Neural cell (in vitro differentiated cells): Measurements from ENCODE around the gene EYA4. TPM values are rescaled to one million over a fixed set of nuclear protein-coding genes. Genes with fewer than 3 reads are reported as not detected.

Source experiments
- H2AFZ ChIP-seq: fragments of 200-600, 300-800 bp; sonication (generic), shearing (Covaris generic); 2 replicates; pipeline ENCODE4 v1.6.0; 2014; ENCODE audit warnings: low read depth, mild to moderate bottlenecking, antibody characterized with exemption, low read length, moderate library complexity
- H3F3A ChIP-seq: fragments of 200-600 bp; shearing (Covaris generic); 2 replicates; pipeline ENCODE4 v1.6.1; 2016; ENCODE audit warnings: mild to moderate bottlenecking, moderate library complexity, mixed read lengths, antibody characterized with exemption, low read length; ENCODE audit not compliant: insufficient read depth, poor library complexity, severe bottlenecking
- H3K27ac ChIP-seq: fragments of 200-600, 300-800 bp; sonication (generic), shearing (Covaris generic); 2 replicates; pipeline ENCODE4 v1.5.1; 2014; ENCODE audit warnings: mild to moderate bottlenecking, low read length, moderate library complexity
- H3K27me3 ChIP-seq: fragments of 300-800, 200-600 bp; sonication (generic), shearing (Covaris generic); 2 replicates; pipeline ENCODE4 v1.6.0; 2014; ENCODE audit warnings: mild to moderate bottlenecking, low read depth, low read length, moderate library complexity; ENCODE audit not compliant: insufficient read depth
- H3K36me3 ChIP-seq: fragments of 300-800, 200-600 bp; sonication (generic), shearing (Covaris generic); 2 replicates; pipeline ENCODE4 v1.5.1; 2014; ENCODE audit warnings: mild to moderate bottlenecking, antibody characterized with exemption, low read length, moderate library complexity; ENCODE audit not compliant: insufficient read depth
- H3K4me2 ChIP-seq: fragments of 300-800, 200-600 bp; sonication (generic), shearing (Covaris generic); 2 replicates; pipeline ENCODE4 v1.6.0; 2014; ENCODE audit warnings: mild to moderate bottlenecking, low read length
- H3K4me3 ChIP-seq: fragments of 300-800, 200-600 bp; sonication (generic), shearing (Covaris generic); 2 replicates; pipeline ENCODE4 v1.5.1; 2014; ENCODE audit warnings: mild to moderate bottlenecking, low read length, moderate library complexity
- H3K79me2 ChIP-seq: fragments of 200-600 bp; shearing (Covaris generic); replicated peaks from 2 replicates; pipeline ENCODE4 v1.6.0; 2014; ENCODE audit warnings: mild to moderate bottlenecking, low read length, moderate library complexity; ENCODE audit not compliant: insufficient read depth
- H3K9ac ChIP-seq: fragments of 300-800, 200-600 bp; sonication (generic), shearing (Covaris generic); 2 replicates; pipeline ENCODE4 v1.6.1; 2016; ENCODE audit warnings: mild to moderate bottlenecking, low read length, mixed read lengths
- H3K9me2 ChIP-seq: fragments of 200-600 bp; shearing (Covaris generic); 2 replicates; pipeline ENCODE4 v1.6.1; 2016; ENCODE audit warnings: mild to moderate bottlenecking, low read length, mixed read lengths; ENCODE audit not compliant: insufficient read depth
- H3K9me3 ChIP-seq: fragments of 200-600, 300-800 bp; sonication (generic), shearing (Covaris generic); 2 replicates; pipeline ENCODE4 v1.6.1; 2016; ENCODE audit warnings: mild to moderate bottlenecking, mixed run types, low read length, moderate library complexity, mixed read lengths
- H4K20me1 ChIP-seq: fragments of 200-600 bp; shearing (Covaris generic); 2 replicates; pipeline ENCODE4 v1.6.1; 2016; ENCODE audit warnings: mild to moderate bottlenecking, mixed run types; ENCODE audit not compliant: insufficient read depth
- EP300 ChIP-seq: fragments of 450-650 bp; conservative IDR thresholded peaks from 2 replicates; pipeline ENCODE4 v1.6.1; 2014; ENCODE audit warnings: antibody characterized with exemption, mild to moderate bottlenecking, moderate library complexity; ENCODE audit not compliant: poor library complexity, severe bottlenecking
- EZH2 ChIP-seq: fragments of 200-600, 300-800 bp; shearing (Covaris generic), sonication (generic); IDR thresholded peaks from 2 replicates; pipeline ENCODE4 v1.6.1; 2014; ENCODE audit warnings: antibody characterized with exemption, low read length, borderline replicate concordance, mild to moderate bottlenecking; ENCODE audit not compliant: insufficient read depth, poor library complexity, severe bottlenecking
- MXI1 ChIP-seq: fragments of 450-650 bp; conservative IDR thresholded peaks from 2 replicates; pipeline ENCODE4 v1.6.1; 2014; ENCODE audit warnings: antibody characterized with exemption, mild to moderate bottlenecking; ENCODE audit not compliant: poor library complexity, severe bottlenecking
- POLR2AphosphoS5 ChIP-seq: IDR thresholded peaks from 2 replicates; pipeline ENCODE4 v1.6.1; 2012
- RAD21 ChIP-seq: fragments of 450-650 bp; conservative IDR thresholded peaks from 2 replicates; pipeline ENCODE4 v1.6.1; 2014; ENCODE audit warnings: antibody characterized with exemption, mild to moderate bottlenecking, moderate library complexity
- SMC3 ChIP-seq: fragments of 450-650 bp; conservative IDR thresholded peaks from 2 replicates; pipeline ENCODE4 v1.6.1; 2014; ENCODE audit warnings: antibody characterized with exemption, mild to moderate bottlenecking, moderate library complexity; ENCODE audit not compliant: poor library complexity
- TAF1 ChIP-seq: IDR thresholded peaks from 2 replicates; pipeline ENCODE4 v1.6.1; 2012; ENCODE audit warnings: low read depth
- polyA plus RNA-seq: library from polyadenylated mRNA; depleted of rRNA; stranded (reverse); fragments of >200 nt; gene quantifications from 2 replicates; pipeline ENCODE4 v1.2.3, GENCODE V29; 2014
- TF ChIP-seq, protein P1 (sequence below): fragments of 450-650 bp; IDR thresholded peaks from 2 replicates; pipeline ENCODE4 v1.5.1; 2014; ENCODE audit warnings: antibody characterized with exemption, mild to moderate bottlenecking, moderate library complexity; ENCODE audit not compliant: poor library complexity, severe bottlenecking
- TF ChIP-seq, protein P2 (sequence below): IDR thresholded peaks from 2 replicates; pipeline ENCODE4 v1.6.1; 2012; ENCODE audit warnings: borderline replicate concordance

EYA4 gene
- polyA plus RNA-seq, 1 donor from 2014 or later: 2.6 TPM

DNA sequence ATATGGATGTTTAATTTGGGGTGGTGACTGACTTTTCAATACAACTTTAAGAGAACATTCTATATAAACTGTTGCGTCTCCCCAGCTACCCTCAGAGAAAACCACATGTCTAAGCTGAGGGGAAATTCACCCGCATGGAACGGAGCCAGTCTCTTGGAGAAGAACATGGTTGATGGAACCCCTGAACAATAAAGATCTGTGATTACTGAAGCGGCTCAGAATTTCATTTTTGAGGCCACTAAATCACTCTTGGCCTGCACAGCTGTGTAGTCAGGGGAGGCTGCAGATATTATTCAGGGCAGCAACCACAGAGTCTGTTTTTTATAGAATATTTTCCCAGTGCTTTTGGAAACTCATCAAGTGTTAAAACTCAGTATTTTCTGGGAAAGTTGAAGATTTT, 73.8 kb downstream of the EYA4 start:
- Histone ChIP-seq H3K4me3 (no peak overlapping the region), H3K36me3 (no peaks in the 10 kb centered on the region), H2AFZ (no peak overlapping the region), H3F3A (no peaks in the 10 kb centered on the region), H3K4me2 (no peak overlapping the region), H3K27ac (no peak overlapping the region), H3K9me2 (no peaks in the 10 kb centered on the region), H3K79me2 (no peaks in the 10 kb centered on the region), H3K9ac (no peak overlapping the region), H4K20me1 (no peaks in the 10 kb centered on the region), H3K27me3 (no peaks in the 10 kb centered on the region), H3K9me3 (no peaks in the 10 kb centered on the region)
- TF ChIP-seq EZH2: no peak
- TF ChIP-seq POLR2AphosphoS5: no peak
- no peak for TF ChIP-seq MXI1

DNA sequence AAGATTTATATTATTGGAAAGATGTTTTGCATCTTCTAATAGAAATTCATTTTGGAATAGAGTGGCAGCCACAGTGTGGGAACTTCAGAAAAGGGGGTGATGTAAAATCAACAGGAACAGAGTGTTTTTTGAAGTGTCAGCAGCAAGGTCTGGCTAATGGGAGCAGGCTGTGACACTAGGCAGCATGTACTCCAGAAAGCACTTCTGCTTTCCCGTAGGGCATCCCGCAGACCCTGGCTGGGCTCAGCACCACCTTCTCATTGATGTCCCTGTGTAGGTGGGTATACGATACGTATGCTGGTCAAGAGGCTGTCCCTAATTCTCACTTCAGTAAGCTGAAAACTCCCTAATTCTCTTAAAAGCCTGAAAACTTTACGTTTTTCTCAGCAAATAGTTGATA, 74.7 kb downstream of the EYA4 start:
- Histone ChIP-seq H3K36me3 (no peaks in the 10 kb centered on the region), H2AFZ (no peak overlapping the region), H3K27me3 (no peaks in the 10 kb centered on the region), H3K79me2 (no peaks in the 10 kb centered on the region), H4K20me1 (no peaks in the 10 kb centered on the region), H3K4me2 (no peak overlapping the region), H3K9me3 (no peaks in the 10 kb centered on the region), H3K27ac (no peak overlapping the region), H3F3A (no peaks in the 10 kb centered on the region), H3K4me3 (no peak overlapping the region), H3K9me2 (no peaks in the 10 kb centered on the region), H3K9ac (no peak overlapping the region)
- TF ChIP-seq, protein P1, sequence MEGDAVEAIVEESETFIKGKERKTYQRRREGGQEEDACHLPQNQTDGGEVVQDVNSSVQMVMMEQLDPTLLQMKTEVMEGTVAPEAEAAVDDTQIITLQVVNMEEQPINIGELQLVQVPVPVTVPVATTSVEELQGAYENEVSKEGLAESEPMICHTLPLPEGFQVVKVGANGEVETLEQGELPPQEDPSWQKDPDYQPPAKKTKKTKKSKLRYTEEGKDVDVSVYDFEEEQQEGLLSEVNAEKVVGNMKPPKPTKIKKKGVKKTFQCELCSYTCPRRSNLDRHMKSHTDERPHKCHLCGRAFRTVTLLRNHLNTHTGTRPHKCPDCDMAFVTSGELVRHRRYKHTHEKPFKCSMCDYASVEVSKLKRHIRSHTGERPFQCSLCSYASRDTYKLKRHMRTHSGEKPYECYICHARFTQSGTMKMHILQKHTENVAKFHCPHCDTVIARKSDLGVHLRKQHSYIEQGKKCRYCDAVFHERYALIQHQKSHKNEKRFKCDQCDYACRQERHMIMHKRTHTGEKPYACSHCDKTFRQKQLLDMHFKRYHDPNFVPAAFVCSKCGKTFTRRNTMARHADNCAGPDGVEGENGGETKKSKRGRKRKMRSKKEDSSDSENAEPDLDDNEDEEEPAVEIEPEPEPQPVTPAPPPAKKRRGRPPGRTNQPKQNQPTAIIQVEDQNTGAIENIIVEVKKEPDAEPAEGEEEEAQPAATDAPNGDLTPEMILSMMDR: no peak
- TF ChIP-seq EZH2: no peak
- TF ChIP-seq SMC3: no peak
- TF ChIP-seq RAD21: no peak
- TF ChIP-seq MXI1: no peak
- no peak for TF ChIP-seq EP300
- TF ChIP-seq TAF1: no peak
- TF ChIP-seq POLR2AphosphoS5: no peak
- TF ChIP-seq, protein P2, sequence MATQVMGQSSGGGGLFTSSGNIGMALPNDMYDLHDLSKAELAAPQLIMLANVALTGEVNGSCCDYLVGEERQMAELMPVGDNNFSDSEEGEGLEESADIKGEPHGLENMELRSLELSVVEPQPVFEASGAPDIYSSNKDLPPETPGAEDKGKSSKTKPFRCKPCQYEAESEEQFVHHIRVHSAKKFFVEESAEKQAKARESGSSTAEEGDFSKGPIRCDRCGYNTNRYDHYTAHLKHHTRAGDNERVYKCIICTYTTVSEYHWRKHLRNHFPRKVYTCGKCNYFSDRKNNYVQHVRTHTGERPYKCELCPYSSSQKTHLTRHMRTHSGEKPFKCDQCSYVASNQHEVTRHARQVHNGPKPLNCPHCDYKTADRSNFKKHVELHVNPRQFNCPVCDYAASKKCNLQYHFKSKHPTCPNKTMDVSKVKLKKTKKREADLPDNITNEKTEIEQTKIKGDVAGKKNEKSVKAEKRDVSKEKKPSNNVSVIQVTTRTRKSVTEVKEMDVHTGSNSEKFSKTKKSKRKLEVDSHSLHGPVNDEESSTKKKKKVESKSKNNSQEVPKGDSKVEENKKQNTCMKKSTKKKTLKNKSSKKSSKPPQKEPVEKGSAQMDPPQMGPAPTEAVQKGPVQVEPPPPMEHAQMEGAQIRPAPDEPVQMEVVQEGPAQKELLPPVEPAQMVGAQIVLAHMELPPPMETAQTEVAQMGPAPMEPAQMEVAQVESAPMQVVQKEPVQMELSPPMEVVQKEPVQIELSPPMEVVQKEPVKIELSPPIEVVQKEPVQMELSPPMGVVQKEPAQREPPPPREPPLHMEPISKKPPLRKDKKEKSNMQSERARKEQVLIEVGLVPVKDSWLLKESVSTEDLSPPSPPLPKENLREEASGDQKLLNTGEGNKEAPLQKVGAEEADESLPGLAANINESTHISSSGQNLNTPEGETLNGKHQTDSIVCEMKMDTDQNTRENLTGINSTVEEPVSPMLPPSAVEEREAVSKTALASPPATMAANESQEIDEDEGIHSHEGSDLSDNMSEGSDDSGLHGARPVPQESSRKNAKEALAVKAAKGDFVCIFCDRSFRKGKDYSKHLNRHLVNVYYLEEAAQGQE: no peak

DNA sequence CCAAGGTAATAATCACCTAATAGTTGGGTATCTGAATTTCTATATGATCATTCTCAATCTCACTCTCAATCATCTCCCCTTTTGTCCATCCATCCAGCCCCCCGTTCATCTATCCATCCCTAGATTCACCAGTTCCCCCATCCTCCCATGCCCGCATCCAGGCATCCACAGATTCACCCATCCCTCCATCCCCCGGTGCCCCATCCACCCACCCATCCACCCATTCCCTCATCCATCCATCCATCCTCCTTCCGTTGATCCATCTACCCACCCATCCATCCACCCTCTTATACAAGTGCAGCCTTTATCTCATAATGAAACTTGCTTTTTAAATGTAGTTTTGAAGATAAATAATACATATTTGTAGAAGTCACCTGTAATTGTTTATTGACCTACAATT, 76.5 kb downstream of the EYA4 start:
- Histone ChIP-seq H3K79me2 (no peaks in the 10 kb centered on the region), H3K4me3 (no peak overlapping the region), H3K9me2 (no peaks in the 10 kb centered on the region), H2AFZ (no peak overlapping the region), H3F3A (no peaks in the 10 kb centered on the region), H3K4me2 (no peak overlapping the region), H3K9me3 (no peaks in the 10 kb centered on the region), H3K27me3 (no peaks in the 10 kb centered on the region), H3K9ac (no peak overlapping the region), H4K20me1 (no peaks in the 10 kb centered on the region), H3K27ac (no peak overlapping the region), H3K36me3 (no peaks in the 10 kb centered on the region)
- TF ChIP-seq SMC3 (no peak), TAF1 (no peak), MXI1 (no peak), RAD21 (no peak), EP300 (no peak)
- TF ChIP-seq, protein P1: no peak
- TF ChIP-seq, protein P2: no peak
